A172 (cell line): ENCODE data around the gene ATAD2B. TPM values are rescaled to one million over a fixed set of nuclear protein-coding genes. Genes with fewer than 3 reads are reported as not detected.

ENCODE experiments used
- DNase-seq: peaks from one replicate; pipeline ENCODE4 v3.0.0-alpha.2; 2015; ENCODE audit warnings: low spot score
- total RNA-seq: library from RNA; depleted of rRNA; stranded (reverse); fragments of >200 nt; shearing (Covaris generic); gene quantifications from 2 replicates; pipeline ENCODE4 v1.2.3, GENCODE V29; 2014; rRNA removed

Gene ATAD2B
- total RNA-seq, 1 experiment from 2014 or later: 13.7 TPM

GRCh38 chr2:23703583-23704385 is 223.1 kb downstream of the ATAD2B start:
- peak; percentile 8 for DNase-seq

- DNase-seq: no peak
Measured at GRCh38 chr2:23703037-23703582, 223.8 kb downstream of the ATAD2B start.

DNA sequence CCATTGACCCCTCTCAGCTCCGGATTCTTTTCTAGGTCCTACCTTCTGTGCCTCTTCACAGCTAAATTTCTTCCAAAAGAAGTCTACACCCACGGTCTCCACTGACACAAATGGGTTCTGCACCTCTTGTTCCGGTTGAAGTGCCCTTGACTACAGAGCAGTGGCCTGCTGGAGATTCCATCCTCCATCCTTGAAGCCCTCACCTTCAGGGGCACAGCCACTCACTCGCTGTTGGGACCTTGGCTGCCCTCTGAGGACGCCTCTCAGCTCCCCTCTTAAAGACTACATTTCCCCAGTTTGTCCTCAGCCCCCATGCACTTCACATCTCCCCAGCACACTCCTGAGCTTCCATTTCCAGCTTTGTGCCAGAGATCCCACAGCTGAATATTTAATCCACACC is 226.3 kb downstream of the ATAD2B start:
- no peak for DNase-seq

DNA sequence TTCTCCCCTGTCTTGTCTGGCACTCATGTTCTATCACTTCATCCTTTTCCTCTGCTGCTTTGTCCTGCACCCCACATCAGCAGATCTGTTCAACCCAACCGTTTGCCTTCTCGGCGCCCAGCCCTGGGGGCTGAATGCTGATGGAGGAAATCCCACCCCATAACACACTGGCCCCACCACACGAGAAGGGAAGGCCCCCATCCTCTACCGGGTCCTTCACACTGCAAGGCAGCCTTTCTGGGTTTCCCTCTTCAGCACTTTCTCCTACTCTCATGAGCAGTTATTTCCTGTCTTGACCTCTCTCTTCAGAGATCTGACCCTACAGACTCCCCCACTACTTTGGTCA is 227.4 kb downstream of the ATAD2B start:
- DNase-seq: no peak

- no peak for DNase-seq
Measured at GRCh38 chr2:23698721-23699579, 228.0 kb downstream of the ATAD2B start.

Other genes starting within 250 kb of the ATAD2B start
- 35.9 and 36.5 TPM in 2 replicates for gene UBXN2A, start 13.3 kb upstream of the ATAD2B start, total RNA-seq
- 0.24 TPM in 1 of 2 replicates, not detected in the other for gene MFSD2B, start 83.0 kb upstream of the ATAD2B start, total RNA-seq
- 10.7 and 14.7 TPM in 2 replicates for gene WDCP, start 120.3 kb upstream of the ATAD2B start, total RNA-seq
- 5.2 and 10.8 TPM in 2 replicates for gene FKBP1B, start 122.6 kb upstream of the ATAD2B start, total RNA-seq
- gene SF3B6, start 149.2 kb upstream of the ATAD2B start, total RNA-seq: 338 and 380 TPM in 2 replicates
- gene TP53I3, start 157.7 kb upstream of the ATAD2B start, total RNA-seq: 64.3 and 69.3 TPM in 2 replicates
- 0.40 and 2.3 TPM in 2 replicates for gene PFN4, start 196.2 kb upstream of the ATAD2B start, total RNA-seq
- 5.9 and 8.6 TPM in 2 replicates for gene FAM228B, start 196.3 kb upstream of the ATAD2B start, total RNA-seq
- not detected in 2 replicates for gene FAM228A, start 247.9 kb upstream of the ATAD2B start, total RNA-seq